GM20431 (cell line): ENCODE results near the gene PGF.

Source experiments
- in situ Hi-C: fragments of 300-500 bp; cut with MseI, MboI; formaldehyde crosslinking; loops from one replicate; pipeline ENCODE4 v1.15.0; 2020; ENCODE audit warnings: low sequenced_read_pairs; ENCODE audit not compliant: unreplicated experiment

PGF gene

GRCh38 chr14:74961238-74961911 is 6.0 kb upstream of the PGF start:
- in situ Hi-C loops, result no loop called here

GRCh38 chr14:74960736-74961135 is 5.3 kb upstream of the PGF start:
- in situ Hi-C loops, result no loop called here

GRCh38 chr14:74959596-74960180 is 4.3 kb upstream of the PGF start:
- in situ Hi-C loops, result no loop called here

GRCh38 chr14:74956280-74957072 is 1.1 kb upstream of the PGF start:
- in situ Hi-C loops, result no loop called here

GRCh38 chr14:74956027-74956279 is 556 bp upstream of the PGF start:
- in situ Hi-C loops, result no loop called here

- in situ Hi-C loops, result no loop called here
Observed at GRCh38 chr14:74954947-74955228, 509 bp downstream of the PGF start.

- in situ Hi-C loops, result no loop called here
Observed at GRCh38 chr14:74954232-74954946, 1.0 kb downstream of the PGF start.

- in situ Hi-C loops, result no loop called here
Observed at GRCh38 chr14:74953686-74954085, 1.7 kb downstream of the PGF start.

- in situ Hi-C loops, result no loop called here
Observed at GRCh38 chr14:74952697-74953484, 2.5 kb downstream of the PGF start.

GRCh38 chr14:74952180-74952665 is 3.2 kb downstream of the PGF start:
- in situ Hi-C loops, result no loop called here

- in situ Hi-C loops, result no loop called here
Observed at GRCh38 chr14:74951443-74952179, 3.8 kb downstream of the PGF start.

GRCh38 chr14:74950795-74951442 is 4.5 kb downstream of the PGF start:
- in situ Hi-C loops, result no loop called here

- in situ Hi-C loops, result no loop called here
Observed at GRCh38 chr14:74949859-74950573, 5.4 kb downstream of the PGF start.

- in situ Hi-C loops, result no loop called here
Observed at GRCh38 chr14:74949191-74949601, 6.2 kb downstream of the PGF start.

- in situ Hi-C loops, result no loop called here
Observed at GRCh38 chr14:74948228-74949175, 6.9 kb downstream of the PGF start.

GRCh38 chr14:74947353-74948227 is 7.8 kb downstream of the PGF start:
- in situ Hi-C loops, result no loop called here
